GM18517 (cell line): ENCODE data around the gene LDAH.
A peak's percentile ranks its signal among the peaks of the same experiment; 100 is the strongest.

Experiments
- ATAC-seq: cut with Tn5 transposase; IDR thresholded peaks from one replicate; pipeline ENCODE4 v1.9.1; 2021; ENCODE audit warnings: mild to moderate bottlenecking, moderate library complexity; ENCODE audit not compliant: unreplicated experiment

LDAH gene

DNA sequence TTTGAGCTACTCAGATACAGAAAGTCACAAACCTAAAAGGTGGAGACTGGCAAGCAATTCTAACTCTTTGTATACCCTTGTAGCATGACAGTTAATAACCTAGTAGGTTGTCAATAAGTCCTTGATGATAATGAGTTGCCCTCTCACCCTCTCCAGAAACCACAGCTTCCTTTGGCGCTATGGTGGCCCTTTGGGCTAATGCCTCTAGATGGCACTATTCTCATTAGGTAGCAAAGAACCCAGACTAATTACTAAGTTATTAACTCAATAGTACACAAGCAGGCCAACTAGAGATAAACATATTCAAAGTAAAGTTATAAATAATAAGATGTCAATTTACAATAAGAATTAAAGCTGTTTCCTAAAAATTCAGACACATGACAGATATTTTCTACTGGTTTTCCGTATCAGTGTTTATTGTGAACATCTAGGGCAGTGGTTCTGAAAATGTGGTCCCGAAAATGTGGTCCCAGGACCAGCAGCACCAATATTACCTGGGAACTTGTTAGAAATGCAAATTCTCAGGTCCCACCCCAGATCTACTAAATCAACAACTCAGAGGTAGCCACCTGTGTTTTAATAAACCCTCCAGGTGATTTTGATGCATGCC, 41.1 kb downstream of the LDAH start:
- no peak for ATAC-seq

DNA sequence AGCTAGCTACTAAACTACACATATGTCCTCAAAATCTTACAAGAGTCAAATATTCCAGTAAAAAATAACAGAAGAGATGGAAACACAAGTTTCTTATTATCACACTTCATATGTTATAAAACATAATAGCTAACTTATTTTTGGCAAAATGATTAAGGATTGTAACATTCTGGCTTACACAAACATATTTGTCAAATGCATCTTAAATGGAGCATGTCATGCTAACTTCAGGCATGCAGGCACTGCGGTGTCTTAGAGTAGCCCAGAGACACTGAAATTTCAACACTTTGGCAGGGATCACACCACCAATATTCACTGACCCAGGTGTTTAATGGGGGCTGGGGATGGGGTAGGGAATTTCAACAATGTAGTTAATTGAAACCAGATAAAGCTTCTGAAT, 51.6 kb downstream of the LDAH start:
- ATAC-seq = no peak

DNA sequence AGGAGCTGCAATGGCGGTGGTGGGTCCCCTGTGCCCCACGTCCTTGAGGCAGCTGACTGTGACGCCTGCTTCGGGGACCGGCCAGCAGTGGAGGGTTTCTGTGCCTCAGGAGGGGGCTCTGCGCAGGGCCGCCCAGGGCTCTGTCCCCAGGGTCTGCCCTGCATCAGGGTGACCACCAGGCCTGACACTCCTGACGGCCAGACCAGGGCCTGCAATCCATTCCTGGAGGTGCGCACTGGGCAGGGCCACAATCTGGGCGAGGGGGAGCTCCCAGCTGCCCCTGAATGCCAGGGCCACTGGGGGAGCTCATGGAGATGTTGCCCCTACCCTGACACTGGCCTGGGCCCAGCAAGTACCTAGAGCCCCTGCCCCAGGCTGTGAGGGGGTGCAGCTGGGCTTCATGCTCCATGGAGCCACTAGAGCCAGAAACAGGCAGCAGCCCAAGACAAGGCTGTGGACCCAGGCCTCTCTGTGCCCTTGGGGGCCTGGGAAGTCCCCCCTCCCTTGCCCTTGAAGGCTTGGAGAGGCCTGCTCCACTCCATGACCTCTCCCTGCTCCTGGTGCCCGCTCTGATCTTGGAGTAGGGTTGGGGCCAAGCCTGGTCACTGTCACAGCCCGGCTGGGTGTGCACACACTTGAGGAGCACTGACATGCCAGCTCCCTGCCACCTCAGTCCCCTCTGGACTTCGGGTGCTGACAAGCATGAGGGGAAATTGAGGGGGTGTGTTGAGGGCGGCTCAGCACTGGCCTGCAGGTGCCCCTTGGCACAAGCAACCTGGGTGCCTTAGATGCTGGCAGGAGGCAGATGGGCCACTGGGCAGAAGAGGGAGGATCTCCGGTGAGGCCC, 55.9 kb downstream of the LDAH start:
- ATAC-seq = no peak

DNA sequence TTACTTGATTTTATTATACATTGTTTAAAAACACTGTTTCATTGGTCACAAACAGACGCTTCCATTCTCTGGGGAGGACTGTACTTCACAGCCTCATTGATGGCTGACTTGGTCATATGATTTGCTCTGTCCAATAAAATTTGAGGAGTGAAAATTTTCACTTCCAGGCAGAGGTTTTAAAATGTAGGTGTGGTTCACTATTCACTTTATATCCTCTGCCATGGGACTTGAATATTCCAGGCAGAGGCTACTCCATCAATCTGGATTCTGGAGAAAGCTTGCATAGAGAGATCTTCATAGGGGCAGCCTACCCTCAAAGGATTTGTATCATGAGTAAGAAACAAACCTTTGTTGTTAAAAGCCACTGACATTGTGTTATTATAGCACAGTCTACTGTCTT, 56.7 kb downstream of the LDAH start:
- ATAC-seq = no peak

DNA sequence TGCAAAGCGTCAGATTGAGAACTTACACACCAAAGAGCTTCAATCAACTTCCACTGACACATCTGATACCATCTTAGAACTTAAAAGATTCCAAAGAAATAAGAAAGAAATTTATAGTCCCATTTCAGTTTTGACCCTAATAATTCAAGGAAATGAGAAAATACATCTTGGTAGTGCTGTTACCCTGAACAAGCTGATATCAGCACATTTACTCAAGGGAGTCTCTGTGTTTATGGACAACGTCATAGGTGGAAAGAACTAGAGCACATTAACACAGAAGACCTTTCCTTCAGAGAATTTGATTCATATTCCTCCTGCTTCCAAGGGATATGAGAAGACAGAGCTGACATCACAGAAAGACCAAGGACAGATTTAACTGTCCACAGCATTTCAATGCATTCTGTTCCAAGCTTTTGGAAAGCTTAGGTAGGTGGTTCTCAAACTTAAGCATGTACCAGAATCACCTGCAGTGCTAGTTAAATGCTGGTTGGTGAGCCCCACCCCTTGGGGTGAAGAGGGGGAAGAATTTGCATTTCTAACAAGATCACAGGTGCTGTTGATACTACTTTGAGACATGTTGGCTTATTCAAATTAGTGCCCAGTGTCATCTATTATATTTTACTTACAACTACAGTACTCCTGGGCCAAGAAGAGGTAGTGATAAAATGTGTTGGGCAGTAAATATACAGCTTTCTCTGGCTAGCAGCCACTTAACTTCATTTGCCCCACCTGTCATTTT, 59.8 kb downstream of the LDAH start:
- ATAC-seq = no peak

DNA sequence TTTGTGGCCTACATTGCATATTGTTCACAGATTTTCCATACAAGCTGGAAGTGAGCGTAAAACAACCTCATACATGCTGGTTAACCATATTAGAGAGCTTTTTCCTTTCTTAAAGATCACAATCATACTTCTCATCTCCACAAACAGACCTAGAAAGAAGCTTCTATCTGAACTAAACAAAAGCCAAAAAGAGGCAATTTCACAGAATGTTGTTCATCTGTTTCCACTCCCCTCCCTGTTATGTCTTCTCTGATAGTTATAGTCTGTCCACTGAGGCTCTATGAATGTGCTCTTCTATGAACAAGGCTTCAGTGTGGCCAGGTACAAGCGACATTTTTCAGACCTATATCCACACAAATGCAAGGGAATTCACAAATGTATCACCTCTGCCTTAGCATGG, 63.4 kb downstream of the LDAH start:
- no peak for ATAC-seq

GRCh38 chr2:20758997-20759396, 63.9 kb downstream of the LDAH start:
- peak; percentile 55 for ATAC-seq

DNA sequence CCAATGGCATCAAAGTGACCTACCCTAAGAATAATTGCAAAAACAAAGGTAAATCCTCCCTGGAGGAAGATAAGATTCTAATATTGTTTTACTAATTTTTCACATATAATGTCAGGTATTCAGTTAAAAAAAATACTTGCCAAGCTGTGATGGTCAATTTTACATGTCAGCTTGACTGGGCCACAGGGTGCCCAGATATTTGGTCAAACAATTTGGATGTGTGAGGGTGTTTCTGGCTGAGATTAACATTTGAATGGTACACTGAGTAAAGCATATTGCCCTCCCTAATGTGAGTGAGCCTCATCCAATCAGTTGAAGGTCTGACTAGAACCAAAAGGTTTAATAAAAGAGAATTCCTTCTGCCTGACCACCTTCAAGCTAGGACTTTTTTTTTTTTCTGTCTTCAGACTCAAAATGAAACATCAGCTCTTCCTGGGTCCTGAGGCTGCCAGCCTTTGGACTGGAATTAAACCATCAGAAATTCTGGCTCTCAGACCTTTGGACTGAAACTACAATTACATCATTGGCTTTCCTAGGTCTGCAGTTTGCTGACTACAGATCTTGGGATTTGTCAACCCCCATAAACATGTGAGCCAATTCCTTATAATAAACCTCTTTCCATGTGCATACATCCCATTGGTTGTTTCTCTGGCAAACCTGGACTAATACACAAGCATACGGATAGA, 65.4 kb downstream of the LDAH start:
- ATAC-seq = no peak

DNA sequence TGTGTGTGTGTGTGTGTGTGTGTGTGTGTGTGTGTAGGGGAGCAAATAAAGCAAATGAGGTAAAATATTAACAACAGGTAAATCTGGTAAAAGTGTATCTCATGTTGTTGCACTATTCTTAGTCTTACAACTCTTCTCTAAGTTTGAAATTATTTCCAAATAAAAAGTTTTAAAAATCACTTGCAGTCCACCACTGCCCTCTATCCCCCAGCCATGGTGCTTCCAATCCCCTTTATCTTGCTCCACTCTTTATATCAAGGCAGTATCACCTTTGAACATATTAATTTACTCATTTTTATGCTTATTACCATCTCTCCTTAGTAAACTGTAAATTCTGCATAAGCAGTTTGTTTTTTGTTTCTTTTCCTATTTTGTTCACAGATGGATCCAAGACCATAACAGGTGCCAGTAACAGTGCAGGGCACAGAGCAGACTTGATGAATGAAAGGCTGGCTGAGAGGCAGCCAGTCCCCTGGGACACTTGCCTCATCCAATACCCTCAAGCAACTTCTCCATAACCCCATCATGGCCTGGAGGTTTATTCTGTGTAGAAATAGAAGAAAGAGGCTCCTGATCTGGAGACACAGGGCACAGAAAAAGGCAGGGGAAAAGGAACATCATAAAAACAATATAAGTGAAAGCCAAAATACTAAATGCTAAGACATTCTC, 67.6 kb downstream of the LDAH start:
- no peak for ATAC-seq

DNA sequence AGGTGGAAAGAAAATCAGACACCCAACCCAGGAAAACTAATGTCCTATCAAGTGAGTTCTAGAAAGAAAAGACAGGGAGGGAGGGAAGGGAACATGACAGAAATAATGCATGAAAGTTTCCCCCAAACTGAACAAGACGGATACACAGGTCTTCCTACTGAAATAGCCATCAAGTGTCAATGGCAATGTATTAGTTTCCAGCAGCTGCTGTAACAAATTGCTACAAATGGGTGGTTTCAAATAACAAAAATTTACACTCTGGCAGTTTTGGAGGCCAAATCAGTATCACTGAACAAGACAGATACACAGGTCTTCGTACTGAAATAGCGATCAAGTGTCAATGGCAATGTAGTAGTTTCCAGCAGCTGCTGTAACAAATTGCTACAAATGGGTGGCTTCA, 70.6 kb downstream of the LDAH start:
- ATAC-seq = no peak

DNA sequence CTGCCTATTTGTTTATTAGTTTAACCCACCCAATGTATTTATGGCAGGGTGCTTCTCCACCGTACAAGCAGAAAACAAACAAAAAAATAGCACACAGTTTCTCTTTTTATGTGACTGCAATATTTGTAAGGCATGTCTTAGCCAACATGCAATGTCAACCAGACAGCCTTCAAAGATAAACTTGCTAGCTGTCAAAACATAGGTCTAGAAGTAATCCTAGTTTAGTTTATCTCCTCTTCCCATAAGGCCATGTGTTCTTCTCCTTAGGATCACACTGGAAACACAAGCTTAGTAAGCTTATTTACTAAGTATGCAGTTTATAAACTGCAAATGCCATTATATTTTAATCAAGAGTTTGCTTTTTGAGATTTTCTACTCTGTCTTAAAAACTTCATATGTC, 75.6 kb downstream of the LDAH start:
- no peak for ATAC-seq

DNA sequence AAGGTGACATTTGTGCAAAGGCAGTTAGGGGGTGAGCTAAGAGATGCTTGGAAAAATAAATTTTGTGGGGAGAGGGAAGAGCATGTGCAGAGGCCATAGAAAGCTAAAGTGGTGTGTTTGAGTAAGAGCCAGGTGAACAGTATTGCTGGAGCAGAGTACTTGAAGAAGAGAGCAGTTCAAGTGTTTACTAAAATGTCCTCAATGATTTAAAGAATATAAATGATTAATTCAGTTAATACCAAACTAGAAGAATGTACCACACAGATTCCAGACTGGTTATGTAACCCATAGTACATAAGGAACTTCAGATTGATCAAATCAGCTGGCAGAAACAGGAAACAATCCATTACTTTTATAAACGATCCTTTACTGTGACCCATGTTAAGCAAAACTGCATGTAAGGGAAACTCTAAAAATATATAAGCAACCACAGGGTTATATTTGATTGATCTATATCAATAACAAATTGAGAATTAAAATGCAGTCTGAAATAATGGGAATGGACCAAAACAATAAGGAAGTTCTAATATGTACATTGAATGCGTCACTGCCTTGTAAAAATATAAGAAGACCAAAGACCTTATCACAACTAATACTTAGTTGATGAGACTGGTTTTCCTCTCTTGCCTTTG, 76.9 kb downstream of the LDAH start:
- no peak for ATAC-seq

DNA sequence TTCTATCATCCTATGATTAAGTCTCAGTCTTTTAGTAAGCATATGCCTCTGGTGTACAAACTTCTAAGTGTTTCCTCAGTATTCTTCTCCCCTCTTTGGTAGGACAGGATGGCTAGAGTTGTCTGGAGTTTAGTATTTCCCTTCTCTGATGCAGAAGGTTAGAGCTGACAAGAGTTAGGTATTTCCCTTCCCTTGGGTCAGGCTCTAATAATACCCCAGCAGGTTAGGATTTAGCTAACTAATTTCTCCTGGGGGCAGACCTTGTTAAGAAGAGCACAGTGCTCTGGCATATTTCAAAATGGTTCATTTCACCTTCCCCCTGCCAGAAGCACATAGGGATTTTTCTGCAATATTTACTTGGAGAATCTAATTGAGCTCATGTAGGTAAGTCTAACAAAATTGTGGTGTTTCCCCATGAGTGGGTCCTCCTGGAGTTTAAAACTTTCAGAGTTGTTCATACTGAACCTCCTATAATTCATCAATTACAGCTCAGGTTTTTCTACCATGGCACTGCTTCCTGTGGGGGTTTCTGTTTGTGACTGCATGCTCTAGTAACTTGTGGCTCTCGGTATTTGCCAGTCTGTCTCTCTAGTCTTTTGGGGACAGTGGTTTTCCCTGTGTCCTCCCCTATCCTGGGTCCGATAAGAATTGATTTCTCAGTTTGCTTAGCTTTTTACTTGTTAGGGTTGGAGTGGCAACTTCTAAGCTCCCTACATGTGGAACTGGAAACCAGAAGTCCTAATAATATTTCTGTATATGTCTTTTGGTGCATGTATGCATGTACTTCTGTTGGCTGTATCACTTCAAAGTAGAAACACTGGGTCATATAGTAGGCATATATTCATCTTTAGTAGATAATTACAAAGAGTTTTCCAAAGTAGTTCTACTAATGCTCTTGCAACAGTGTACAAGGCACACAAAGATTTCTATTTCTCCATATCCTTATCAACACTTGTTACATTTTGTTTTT, 78.2 kb downstream of the LDAH start:
- ATAC-seq = peak; percentile 96

DNA sequence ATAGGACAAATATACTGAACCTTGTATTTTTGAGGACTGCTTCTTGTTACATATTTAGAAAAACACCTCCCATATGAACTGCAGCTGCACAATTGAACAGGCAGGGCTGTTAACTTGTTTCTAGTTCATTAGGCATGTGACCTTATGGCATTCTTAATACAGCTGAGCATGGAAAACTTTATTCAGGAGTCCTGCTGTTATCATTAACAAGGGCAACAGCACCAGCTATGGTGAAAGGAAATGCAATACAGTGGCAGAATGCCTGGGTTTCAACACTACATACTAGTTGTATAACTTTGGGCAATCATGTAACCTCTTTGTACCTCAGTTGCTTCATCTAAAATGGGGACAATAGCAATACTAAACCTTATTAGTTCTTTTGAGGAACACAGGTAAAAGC, 84.1 kb downstream of the LDAH start:
- no peak for ATAC-seq

- ATAC-seq = peak; percentile 87
These were observed 85.4 kb downstream of the LDAH start for GRCh38 chr2:20737505-20737904.

DNA sequence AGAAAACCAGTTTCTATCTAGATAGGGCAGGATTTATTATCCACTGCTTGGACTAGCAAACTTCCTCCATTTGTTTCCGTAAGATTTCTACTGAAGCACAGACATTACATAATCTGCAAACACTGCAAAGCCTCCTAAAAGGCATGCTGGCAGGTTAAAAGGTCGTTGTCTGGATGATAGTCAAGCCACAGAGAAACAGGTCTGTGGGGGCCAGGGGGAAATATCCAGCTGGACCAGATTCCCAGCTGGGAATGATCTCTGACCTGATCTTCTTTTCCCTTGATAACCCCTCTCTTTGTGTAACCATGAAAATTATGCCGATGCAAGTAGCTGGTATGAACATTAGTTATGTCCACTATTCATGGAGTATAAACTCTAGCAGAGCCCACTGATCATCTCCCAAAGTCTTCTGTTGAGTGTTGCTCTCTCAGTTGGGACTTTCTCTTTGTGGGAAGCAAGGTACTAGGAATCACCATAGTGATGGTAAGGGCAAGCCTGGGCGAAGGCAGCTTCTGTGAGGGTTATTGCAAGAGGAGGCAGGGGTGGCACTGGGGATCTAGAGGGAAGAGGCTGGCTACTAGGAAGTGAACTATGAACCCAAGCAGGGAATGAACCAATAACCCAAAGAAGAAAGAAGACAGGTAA, 94.7 kb downstream of the LDAH start:
- ATAC-seq = no peak

- no peak for ATAC-seq
These were observed 96.0 kb downstream of the LDAH start for GRCh38 chr2:20726913-20727312.

DNA sequence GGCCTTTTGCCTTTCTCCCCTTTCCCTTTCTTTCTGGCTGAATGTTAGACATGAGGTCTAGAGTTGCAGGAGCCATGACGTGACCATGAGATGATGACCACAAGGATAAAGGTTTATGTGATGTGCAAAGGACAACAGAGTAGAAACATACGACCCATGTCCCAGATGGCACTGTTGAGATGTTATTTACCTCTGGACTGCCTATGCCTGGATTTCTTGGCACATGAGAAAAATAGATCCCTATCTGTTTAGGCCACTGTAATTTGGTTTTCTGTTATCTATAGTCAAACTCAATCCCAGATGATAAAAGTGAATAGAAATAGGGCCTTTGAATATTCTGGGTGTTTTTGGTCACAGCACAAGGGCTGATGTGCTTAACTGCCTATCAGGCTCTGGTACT, 97.1 kb downstream of the LDAH start:
- ATAC-seq = no peak
